GM21526 (cell line): ENCODE data around the gene KCNJ11.

Experiments used
- ATAC-seq: cut with Tn5 transposase; IDR thresholded peaks from one replicate; pipeline ENCODE4 v1.9.1; 2021; ENCODE audit warnings: moderate library complexity; ENCODE audit not compliant: unreplicated experiment, low FRiP score

The KCNJ11 gene

GRCh38 chr11:17369094-17369493, 19.4 kb downstream of the KCNJ11 start:
- ATAC-seq: no peak

- ATAC-seq: no peak
These were observed 19.9 kb downstream of the KCNJ11 start for GRCh38 chr11:17368551-17368950.

DNA sequence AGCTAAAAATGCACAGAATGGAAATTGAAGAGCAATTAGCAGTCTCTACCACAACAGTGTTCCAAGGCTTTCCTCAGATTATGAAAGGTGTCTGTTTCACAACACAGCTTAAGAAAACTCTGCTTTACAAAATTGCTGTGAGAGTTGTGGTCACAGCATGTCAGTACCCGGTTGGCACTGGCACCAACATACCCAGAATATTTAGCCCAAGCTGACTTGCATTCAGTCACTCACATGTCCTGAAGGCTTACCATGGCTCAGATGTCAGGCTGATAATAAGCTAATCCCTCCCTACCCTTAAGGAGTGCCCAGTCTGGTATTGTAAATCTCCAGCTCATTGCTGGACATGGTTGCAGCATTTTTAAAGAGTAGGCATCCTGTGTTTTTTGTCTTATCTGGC, 22.0 kb downstream of the KCNJ11 start:
- no peak for ATAC-seq

GRCh38 chr11:17354601-17354991, 33.9 kb downstream of the KCNJ11 start:
- peak; percentile 45 for ATAC-seq

GRCh38 chr11:17353821-17354600, 34.4 kb downstream of the KCNJ11 start:
- ATAC-seq: no peak

- ATAC-seq: no peak
These were observed 35.3 kb downstream of the KCNJ11 start for GRCh38 chr11:17352950-17353820.

DNA sequence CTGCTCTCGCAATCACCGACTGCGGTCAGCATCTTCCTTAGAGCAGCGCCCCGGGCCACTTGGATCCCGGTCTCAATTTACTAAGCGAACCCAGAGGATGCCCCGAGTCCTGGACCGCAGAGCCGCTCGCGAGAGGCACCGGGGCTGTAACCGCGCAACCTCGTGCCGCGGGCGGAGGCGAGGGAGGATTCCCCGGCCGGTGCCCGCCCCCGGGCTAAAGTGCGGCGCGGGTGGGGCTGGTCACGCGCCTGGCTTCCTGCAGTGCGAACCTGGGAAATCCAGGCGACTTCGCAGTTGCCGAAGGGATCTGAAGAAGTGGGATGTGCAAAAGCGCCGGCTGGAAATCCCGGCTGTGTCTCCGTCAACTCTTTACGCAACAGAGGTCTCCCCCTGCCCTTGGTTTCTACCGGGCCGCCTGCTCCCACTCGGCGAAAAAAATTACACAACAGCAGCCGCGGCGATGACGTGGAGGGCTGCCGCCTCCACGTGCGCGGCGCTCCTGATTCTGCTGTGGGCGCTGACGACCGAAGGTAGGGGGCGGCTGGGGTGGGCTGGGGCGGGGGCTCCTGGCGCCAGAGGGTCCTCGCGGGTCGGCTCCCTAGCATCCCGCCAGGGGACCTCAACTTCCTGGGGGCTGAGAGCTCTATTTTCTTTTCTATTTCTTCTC, 36.8 kb downstream of the KCNJ11 start, which contains the start of gene NCR3LG1:
NCR3LG1 (plus strand) TSS at position 291 of the 667 bp plus-strand sequence; CDS start at position 461, 170 bp downstream.
- no peak for ATAC-seq

DNA sequence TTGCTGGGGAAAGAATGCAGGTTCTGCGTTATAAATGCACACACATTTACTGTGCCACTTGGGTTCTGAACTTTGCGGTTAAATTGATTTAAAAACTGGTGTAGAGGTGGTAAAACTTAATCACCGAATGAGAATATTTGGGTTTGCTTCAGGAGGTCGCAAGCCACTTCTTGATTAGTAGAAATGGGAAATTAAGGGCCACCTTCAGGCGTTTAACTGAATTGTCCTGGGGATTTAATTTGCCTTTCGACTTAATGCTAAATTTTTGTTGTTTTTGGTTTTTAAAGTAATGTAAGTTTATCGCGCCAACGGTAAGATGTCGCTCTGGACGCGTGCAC, 37.3 kb downstream of the KCNJ11 start:
- no peak for ATAC-seq

DNA sequence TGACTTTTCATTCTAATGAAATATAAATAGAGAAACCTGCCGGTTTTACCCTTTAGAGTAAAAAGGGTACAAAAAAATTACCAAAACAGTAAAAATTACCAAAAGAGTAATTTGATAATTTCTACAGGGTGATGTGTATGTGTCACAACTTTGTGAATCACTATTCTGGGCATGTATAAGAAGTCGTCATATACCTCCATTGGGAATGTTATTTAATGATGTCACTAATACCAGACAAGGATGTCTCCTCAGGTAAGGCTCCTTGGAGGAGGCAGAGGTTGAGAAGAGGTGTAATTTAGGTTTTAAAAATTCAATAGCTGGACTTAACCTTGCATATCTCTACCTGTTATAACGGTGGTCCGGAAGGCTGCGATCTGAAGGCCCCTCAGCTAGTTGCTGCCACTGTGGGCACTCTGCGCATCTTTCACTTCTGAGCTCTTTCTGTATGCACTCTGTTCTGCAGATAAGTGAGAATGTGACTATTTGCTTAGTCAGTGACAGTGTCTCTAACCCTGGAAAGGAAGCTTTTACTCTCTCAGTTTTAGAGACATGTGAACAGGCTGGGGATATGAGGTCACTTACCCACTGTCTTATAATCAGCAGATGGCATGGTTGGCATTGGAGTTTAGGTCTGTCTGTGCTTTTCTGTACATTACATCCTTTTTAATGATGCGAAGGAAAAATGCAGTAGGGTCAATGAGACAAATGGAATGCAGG, 37.8 kb downstream of the KCNJ11 start:
- ATAC-seq: no peak

DNA sequence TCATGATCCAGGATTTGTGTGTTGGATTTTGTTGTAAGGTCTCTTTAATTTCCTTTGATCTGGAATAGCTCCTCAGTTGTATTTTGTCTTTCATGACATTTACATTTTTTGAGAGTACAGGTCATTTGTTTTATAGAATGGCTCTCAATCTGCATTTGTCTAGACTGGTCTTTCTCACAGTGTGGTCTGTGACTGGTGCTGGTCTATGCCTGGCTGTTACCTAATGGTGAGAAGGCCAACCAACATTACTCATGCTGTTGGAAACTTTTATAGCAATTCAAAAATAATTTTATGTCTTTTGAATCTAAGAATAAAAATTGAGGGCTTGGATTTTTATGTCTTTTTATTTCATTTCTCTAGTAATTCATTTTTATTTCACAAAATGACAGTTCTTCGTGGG, 40.8 kb downstream of the KCNJ11 start:
- ATAC-seq: no peak

- ATAC-seq: no peak
These were observed 44.6 kb downstream of the KCNJ11 start for GRCh38 chr11:17343907-17344306.

GRCh38 chr11:17343257-17343656, 45.2 kb downstream of the KCNJ11 start:
- ATAC-seq: no peak
